IMR-90 (cell line): Measurements from ENCODE around the gene CYB5R4. TPM values are rescaled to one million over a fixed set of nuclear protein-coding genes. Genes with fewer than 3 reads are reported as not detected.

Source experiments
- ATAC-seq: fragments of 200-7000 bp; cut with Tn5 transposase; 2 replicates; pipeline ENCODE4 v1.9.1; 2020; ENCODE audit warnings: low read depth, mild to moderate bottlenecking, moderate library complexity
- BruUV-seq: library from RNA; stranded (reverse); fragments of 400-500 nt; replicated peaks from 2 replicates; lab custom pipeline; 2021; lab: Mats Ljungman, UMichigan
- CTCF ChIA-PET: fragments of 300-600 bp; formaldehyde crosslinking; extraction: SDS; loops from one replicate; lab custom pipeline; 2021; ENCODE audit warnings: antibody characterized with exemption; lab: Yijun Ruan, JAX
- POLR2A ChIA-PET: fragments of 300-600 bp; sonication (Branson Sonifier 250); formaldehyde crosslinking; loops from one replicate; lab custom pipeline; 2022; ENCODE audit warnings: antibody characterized with exemption; ENCODE audit not compliant: unreplicated experiment; lab: Charles Lee
- DNase-seq: peaks from one replicate; pipeline ENCODE4 v3.0.0; 2013
- H2AFZ ChIP-seq: replicated peaks from 2 replicates; pipeline ENCODE3; 2013; ENCODE audit warnings: low read length, mild to moderate bottlenecking; ENCODE audit not compliant: poor library complexity
- H2AK5ac ChIP-seq: 2 replicates; pipeline ENCODE4 v1.6.1; 2013; ENCODE audit warnings: low read depth, low read length, inconsistent platforms
- H2AK9ac ChIP-seq: replicated peaks from 2 replicates; pipeline ENCODE3; 2013; ENCODE audit warnings: mild to moderate bottlenecking, low read depth, low read length, moderate library complexity; ENCODE audit not compliant: poor library complexity
- H2BK120ac ChIP-seq: 2 replicates; pipeline ENCODE4 v1.6.1; 2013; ENCODE audit warnings: low read depth, low read length, inconsistent platforms
- H2BK15ac ChIP-seq: 3 replicates; pipeline ENCODE4 v1.6.1; 2013; ENCODE audit warnings: low read depth, low read length, inconsistent platforms
- H2BK20ac ChIP-seq: 2 replicates; pipeline ENCODE4 v1.6.1; 2013; ENCODE audit warnings: low read depth, mild to moderate bottlenecking, inconsistent platforms, low read length, moderate library complexity
- H2BK5ac ChIP-seq: 2 replicates; pipeline ENCODE4 v1.6.1; 2013; ENCODE audit warnings: mild to moderate bottlenecking, low read depth, low read length, inconsistent platforms; ENCODE audit not compliant: poor library complexity, severe bottlenecking
- H3K14ac ChIP-seq: replicated peaks from 2 replicates; pipeline ENCODE4 v1.6.1; 2013; ENCODE audit warnings: low read depth, low read length, inconsistent platforms
- H3K18ac ChIP-seq: 2 replicates; pipeline ENCODE4 v1.6.1; 2013; ENCODE audit warnings: low read depth, low read length, control low read depth
- H3K23ac ChIP-seq: 2 replicates; pipeline ENCODE4 v1.6.1; 2013; ENCODE audit warnings: low read depth, low read length, inconsistent platforms
- H3K27ac ChIP-seq: 2 replicates; pipeline ENCODE4 v1.5.1; 2013; ENCODE audit warnings: mild to moderate bottlenecking, control low read depth, low read length; ENCODE audit not compliant: insufficient read depth
- H3K27me3 ChIP-seq: 2 replicates; pipeline ENCODE4 v1.6.1; 2013; ENCODE audit warnings: low read length; ENCODE audit not compliant: control insufficient read depth, insufficient read depth
- H3K36me3 ChIP-seq: 2 replicates; pipeline ENCODE4 v1.6.1; 2013; ENCODE audit warnings: low read length, mixed read lengths; ENCODE audit not compliant: control insufficient read depth, insufficient read depth
- H3K4ac ChIP-seq: 2 replicates; pipeline ENCODE4 v1.6.1; 2013; ENCODE audit warnings: low read depth, low read length, inconsistent platforms
- H3K4me1 ChIP-seq: 2 replicates; pipeline ENCODE4 v1.6.1; 2013; ENCODE audit warnings: low read length, mixed read lengths; ENCODE audit not compliant: control insufficient read depth, insufficient read depth
- H3K4me2 ChIP-seq: 2 replicates; pipeline ENCODE4 v1.6.1; 2013; ENCODE audit warnings: low read depth, mild to moderate bottlenecking, control low read depth, low read length, moderate library complexity
- H3K4me3 ChIP-seq: 2 replicates; pipeline ENCODE4 v1.5.1; 2013; ENCODE audit warnings: low read depth, mild to moderate bottlenecking, control low read depth, low read length, moderate library complexity; ENCODE audit not compliant: insufficient read depth
- H3K56ac ChIP-seq: 2 replicates; pipeline ENCODE4 v1.6.1; 2013; ENCODE audit warnings: low read length, inconsistent platforms; ENCODE audit not compliant: insufficient read depth; ENCODE audit errors: extremely low read depth
- H3K79me1 ChIP-seq, 2 experiments: 2 replicates each; pipeline ENCODE4 v1.6.1; 2013; ENCODE audit warnings: low read length in 2 of 2, inconsistent platforms in 1 of 2, low read depth in 1 of 2
- H3K9ac ChIP-seq: 2 replicates; pipeline ENCODE4 v1.6.1; 2013; ENCODE audit warnings: low read depth, low read length, control low read depth
- H3K9me1 ChIP-seq: 2 replicates; pipeline ENCODE4 v1.6.1; 2013; ENCODE audit warnings: low read length, inconsistent platforms; ENCODE audit not compliant: insufficient read depth
- H3K9me3 ChIP-seq: 2 replicates; pipeline ENCODE4 v1.6.1; 2013; ENCODE audit warnings: low read length; ENCODE audit not compliant: control insufficient read depth, insufficient read depth
- H4K20me1 ChIP-seq: 2 replicates; pipeline ENCODE4 v1.6.1; 2013; ENCODE audit warnings: low read length, inconsistent platforms; ENCODE audit not compliant: insufficient read depth
- H4K5ac ChIP-seq: 2 replicates; pipeline ENCODE4 v1.6.1; 2013; ENCODE audit warnings: mild to moderate bottlenecking, low read depth, low read length, control low read depth
- H4K8ac ChIP-seq, 2 experiments: 2 replicates each; pipeline ENCODE4 v1.6.1; 2013; ENCODE audit warnings: low read depth in 2 of 2, low read length in 2 of 2, control low read depth in 1 of 2, inconsistent platforms in 1 of 2
- H4K91ac ChIP-seq: 2 replicates; pipeline ENCODE4 v1.6.1; 2013; ENCODE audit warnings: low read depth, low read length, inconsistent platforms; ENCODE audit not compliant: insufficient read depth
- BHLHE40 ChIP-seq: fragments of 150-350 bp; IDR thresholded peaks from 2 replicates; pipeline ENCODE4 v1.6.1; 2016; ENCODE audit warnings: mild to moderate bottlenecking, low read depth, low read length
- CEBPB ChIP-seq: IDR thresholded peaks from 2 replicates; pipeline ENCODE4 v1.6.1; 2012; ENCODE audit warnings: low read depth, low read length, improper control_type of control experiment
- CHD1 ChIP-seq: IDR thresholded peaks from 2 replicates; pipeline ENCODE4 v1.6.1; 2012; ENCODE audit warnings: low read depth, low read length, improper control_type of control experiment
- CTCF ChIP-seq: conservative IDR thresholded peaks from 2 replicates; pipeline ENCODE4 v1.5.1; 2012; ENCODE audit warnings: mild to moderate bottlenecking, low read depth, low read length, improper control_type of control experiment
- FOS ChIP-seq: fragments of 150-350 bp; IDR thresholded peaks from 2 replicates; pipeline ENCODE4 v1.6.1; 2016; ENCODE audit warnings: low read depth, low read length
- MAFK ChIP-seq: IDR thresholded peaks from 2 replicates; pipeline ENCODE4 v1.6.1; 2012; ENCODE audit warnings: low read depth, low read length, improper control_type of control experiment
- MAZ ChIP-seq: IDR thresholded peaks from 2 replicates; pipeline ENCODE4 v1.6.1; 2012; ENCODE audit warnings: low read depth, mild to moderate bottlenecking, low read length, improper control_type of control experiment, moderate library complexity, borderline replicate concordance
- MXI1 ChIP-seq: IDR thresholded peaks from 2 replicates; pipeline ENCODE4 v1.6.1; 2012; ENCODE audit warnings: low read depth, mild to moderate bottlenecking, low read length, moderate library complexity, borderline replicate concordance
- NFE2L2 ChIP-seq: fragments of 150-350 bp; IDR thresholded peaks from 2 replicates; pipeline ENCODE4 v1.6.1; 2016; ENCODE audit warnings: low read depth, mild to moderate bottlenecking, low read length
- RAD21 ChIP-seq: IDR thresholded peaks from 2 replicates; pipeline ENCODE4 v1.6.1; 2012; ENCODE audit warnings: low read length, improper control_type of control experiment
- RFX5 ChIP-seq: IDR thresholded peaks from 2 replicates; pipeline ENCODE4 v1.8.0; 2012; ENCODE audit warnings: low read depth, mild to moderate bottlenecking, low read length, moderate library complexity
- SMC3 ChIP-seq: fragments of 150-350 bp; IDR thresholded peaks from 2 replicates; pipeline ENCODE4 v1.6.1; 2016; ENCODE audit warnings: low read depth, mild to moderate bottlenecking, antibody characterized with exemption, low read length, moderate library complexity
- WGBS, 2 experiments: methylation state at CpG; one replicate each; pipeline versions ENCODE4 v1.1.5 to v1.1.7; 2013; ENCODE audit warnings: missing lambda C conversion rate in 2 of 2; ENCODE audit not compliant: insufficient read length in 1 of 2; ENCODE audit errors: extremely low coverage in 2 of 2; 5-methylcytosine and 5-hydroxymethylcytosine counted together
- dilution Hi-C: fragments of 300-500 bp; cut with HindIII; formaldehyde crosslinking; loops from one replicate; pipeline ENCODE4 v1.14.3; 2018; ENCODE audit warnings: low sequenced_read_pairs; ENCODE audit not compliant: unreplicated experiment
- in situ Hi-C: fragments of 300-500 bp; cut with MboI; formaldehyde crosslinking; loops from 3 replicates; pipeline ENCODE4 v1.14.3; 2019; ENCODE audit warnings: low sequenced_read_pairs, inconsistent platforms, mixed read lengths
- intact Hi-C: fragments of 100-400 bp; cut with micrococcal nuclease; formaldehyde crosslinking; loops from 2 replicates; pipeline ENCODE4 v1.10.0; 2022
- polyA plus RNA-seq, 3 experiments: library from polyadenylated mRNA; depleted of rRNA; stranded (reverse); fragments of >200 nt; gene quantifications; 2 replicates each; pipeline ENCODE4 v1.2.3, GENCODE V29; 2012; ENCODE audit warnings: low replicate concordance in 1 of 3
- total RNA-seq: library from RNA; depleted of rRNA; stranded (reverse); fragments of >200 nt; gene quantifications from 2 replicates; pipeline ENCODE4 v1.2.3, GENCODE V29; 2012
- TF ChIP-seq, protein P1 (sequence below): fragments of 150-350 bp; IDR thresholded peaks from 2 replicates; pipeline ENCODE4 v1.6.1; 2017; ENCODE audit warnings: mild to moderate bottlenecking, antibody characterized with exemption, low read length, low read depth

The CYB5R4 gene
- total and polyA plus RNA-seq, 2 of the 4 experiments (the other 2 are of a cell fraction): 3.2 to 6.1 TPM

DNA sequence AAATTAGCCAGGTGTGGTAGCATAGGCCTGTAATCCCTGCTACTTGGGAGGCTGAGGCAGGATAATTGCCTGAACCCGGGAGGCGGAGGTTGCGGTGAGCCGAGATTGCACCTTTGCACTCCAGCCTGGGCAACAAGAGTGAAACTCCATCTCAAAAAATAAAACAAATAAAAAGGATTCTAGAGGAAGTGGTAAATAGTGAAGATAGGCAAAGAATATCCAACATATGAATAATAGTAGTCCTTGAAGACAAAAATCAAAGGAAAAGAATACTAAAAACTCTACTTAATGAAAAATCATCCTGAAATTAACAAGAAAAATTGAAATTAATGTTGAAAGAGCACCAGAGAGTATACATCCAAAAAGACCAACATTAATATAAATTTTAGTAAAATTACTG is 107.0 kb downstream of the CYB5R4 start:
- Histone ChIP-seq H3K4me1 (no peaks in the 10 kb centered on the region), H3K79me1 (no peaks in the 10 kb centered on the region), H3K27ac (no peak overlapping the region), H3K56ac (no peak overlapping the region), H2AK9ac (no peak overlapping the region), H3K4ac (no peak overlapping the region), H4K5ac (no peak overlapping the region), H3K4me3 (no peak overlapping the region), H3K18ac (no peak overlapping the region), H3K14ac (no peak overlapping the region), H3K9me3 (no peaks in the 10 kb centered on the region), H3K36me3 (0 out of 2 replicates have a peak, but pooled peaks cover 1% of the 10 kb centered on the region), H4K91ac (no peak overlapping the region), H2BK20ac (no peak overlapping the region), H3K4me2 (no peak overlapping the region), H3K27me3 (no peaks in the 10 kb centered on the region), H4K20me1 (no peaks in the 10 kb centered on the region), H3K23ac (no peak overlapping the region), H2AK5ac (no peak overlapping the region), H2AFZ (no peak overlapping the region), H2BK5ac (no peak overlapping the region), H2BK15ac (no peak overlapping the region), H3K9me1 (no peaks in the 10 kb centered on the region), H4K8ac (no peak overlapping the region), H2BK120ac (no peak overlapping the region), H3K9ac (no peak overlapping the region)
- ChIA-PET POLR2A (no interaction called here), CTCF (no interaction called here)
- intact Hi-C loops: no loop called here
- dilution Hi-C loops: no loop called here
- no CpG with 5 or more reads among the region's 4 CpGs for whole genome bisulfite sequencing, 2 experiments
- no TSS peak for BruUV-seq
- no peak for DNase-seq
- in situ Hi-C loops: no loop called here
- TF ChIP-seq CHD1 (no peak), NFE2L2 (no peak), SMC3 (no peak), FOS (no peak), MAFK (no peak), MAZ (no peak), RFX5 (no peak), CEBPB (no peak), RAD21 (no peak), BHLHE40 (no peak), CTCF (no peak), MXI1 (no peak)
- TF ChIP-seq, protein P1, sequence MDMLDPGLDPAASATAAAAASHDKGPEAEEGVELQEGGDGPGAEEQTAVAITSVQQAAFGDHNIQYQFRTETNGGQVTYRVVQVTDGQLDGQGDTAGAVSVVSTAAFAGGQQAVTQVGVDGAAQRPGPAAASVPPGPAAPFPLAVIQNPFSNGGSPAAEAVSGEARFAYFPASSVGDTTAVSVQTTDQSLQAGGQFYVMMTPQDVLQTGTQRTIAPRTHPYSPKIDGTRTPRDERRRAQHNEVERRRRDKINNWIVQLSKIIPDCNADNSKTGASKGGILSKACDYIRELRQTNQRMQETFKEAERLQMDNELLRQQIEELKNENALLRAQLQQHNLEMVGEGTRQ: no peak
- ATAC-seq: no peak
